Naive thymus-derived CD8-positive, alpha-beta T cell (primary cell): Measurements from ENCODE around the gene ASB4. TPM values are rescaled to one million over a fixed set of nuclear protein-coding genes. Genes with fewer than 3 reads are reported as not detected.

Experiments
- ATAC-seq, 2 donors: fragments of 150-1000 bp; cut with Tn5 transposase in 1 of 2; sonication (Bioruptor Pico), chemical (Tn5 transposase) in 1 of 2; 1 replicate in 1 of 2; 2 replicates in 1 of 2; pipeline ENCODE4 v1.10.0; 2021; ENCODE audit warnings: mild to moderate bottlenecking in 2 of 2, moderate library complexity in 2 of 2
- POLR2A ChIA-PET: fragments of 350-600 bp; sonication (Branson Sonifier 250); formaldehyde crosslinking; loops from one replicate; lab custom pipeline; 2021; ENCODE audit warnings: antibody characterized with exemption; lab: Charles Lee
- DNase-seq, 10 donors: peaks; one replicate each; pipeline versions ENCODE4 v3.0.0 to v3.0.0-alpha.2; 2020 to 2022
- H3K27ac Mint-ChIP-seq, 10 donors: one replicate each; pipeline ENCODE4 v1.8.0; 2020 to 2022; ENCODE audit warnings: mild to moderate bottlenecking in 10 of 10, mixed read lengths in 10 of 10, moderate library complexity in 4 of 10, inconsistent platforms in 1 of 10
- H3K27me3 Mint-ChIP-seq, 5 donors: one replicate each; pipeline ENCODE4 v1.8.0; 2021 to 2022; ENCODE audit warnings: mixed read lengths in 5 of 5
- H3K36me3 Mint-ChIP-seq, 3 donors: one replicate each; pipeline ENCODE4 v1.8.0; 2020 to 2022; ENCODE audit warnings: mixed read lengths in 3 of 3, mild to moderate bottlenecking in 2 of 3, inconsistent platforms in 1 of 3
- H3K4me1 Mint-ChIP-seq, 4 donors: one replicate each; pipeline ENCODE4 v1.8.0; 2021 to 2022; ENCODE audit warnings: mixed read lengths in 4 of 4
- H3K4me3 Mint-ChIP-seq, 10 donors: one replicate each; pipeline ENCODE4 v1.8.0; 2020 to 2022; ENCODE audit warnings: mild to moderate bottlenecking in 10 of 10, mixed read lengths in 10 of 10, moderate library complexity in 6 of 10, inconsistent platforms in 1 of 10
- H3K9me3 Mint-ChIP-seq, 9 donors: one replicate each; pipeline ENCODE4 v1.8.0; 2020 to 2022; ENCODE audit warnings: mixed read lengths in 9 of 9, mild to moderate bottlenecking in 3 of 9, inconsistent platforms in 1 of 9, moderate library complexity in 1 of 9
- polyA plus RNA-seq, 3 donors: library from polyadenylated mRNA; unstranded; fragments of 300-500 nt; fragmentation: Illumina TruSeq; gene quantifications; one replicate each; pipeline ENCODE4 v1.2.3, GENCODE V29; 2021
- total RNA-seq, 8 experiments: library from RNA in 2 of 8; stranded (reverse) in 2 of 8; gene quantifications; one replicate each; pipeline ENCODE4 v1.2.3 and lab custom pipeline; 2021 to 2026

Gene ASB4
- total and polyA plus RNA-seq, 5 experiments from 2014 or later: not detected

DNA sequence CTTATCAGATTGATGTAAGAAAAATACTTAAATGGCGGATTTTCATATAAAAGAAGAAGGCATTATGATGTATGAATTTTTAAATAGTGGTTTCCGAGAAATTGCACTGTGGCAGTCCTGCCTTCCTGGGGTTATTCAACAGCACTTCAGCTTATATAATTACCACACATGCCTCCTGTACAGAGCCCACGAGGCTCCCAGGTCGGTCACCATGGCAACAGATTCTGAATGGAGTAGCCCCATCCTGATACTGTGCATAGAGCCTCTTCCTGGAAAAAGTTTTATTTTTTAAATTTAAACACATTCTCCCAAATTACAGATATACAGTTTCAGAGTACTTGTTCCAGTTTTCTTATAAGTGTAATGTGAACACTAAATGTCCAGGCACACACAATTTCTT lies 15.9 kb upstream of the ASB4 start:
- POLR2A ChIA-PET: no interaction called here
- ATAC-seq (no peak), DNase-seq (no peak)
- H3K27me3 Mint-ChIP-seq: no peaks in the 10 kb centered on the region
- H3K36me3 Mint-ChIP-seq: no peaks in the 10 kb centered on the region
- H3K9me3 Mint-ChIP-seq: no peaks in the 10 kb centered on the region
- peaks cover 4 to 16% (median 15%) of the 10 kb centered on the region in 4 donors for H3K4me1 Mint-ChIP-seq
- H3K4me3 Mint-ChIP-seq: peak overlapping the region in 3 of 10 donors; percentile 25 to 48 (median 43)
- H3K27ac Mint-ChIP-seq: peak overlapping the region in 1 of 10 donors; percentile 43

DNA sequence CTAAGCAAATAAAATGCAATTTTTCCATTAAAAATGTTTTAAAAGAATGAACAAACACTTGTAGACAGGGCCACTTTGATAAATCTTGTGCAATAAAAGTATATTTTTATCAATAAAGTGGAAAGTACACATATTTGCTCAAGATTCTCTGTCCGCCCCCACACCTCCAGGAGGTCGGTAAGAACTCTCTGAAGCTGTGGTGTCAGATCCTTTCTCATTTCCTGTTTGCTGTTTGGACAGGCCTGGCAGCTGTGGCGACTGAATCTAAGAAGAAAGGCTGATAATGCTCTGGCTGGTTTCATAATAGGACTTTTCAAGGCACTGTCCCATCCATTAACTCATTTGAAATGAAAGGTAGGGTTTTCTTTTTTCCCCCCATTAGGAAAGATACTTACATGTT lies 15.3 kb upstream of the ASB4 start:
- peak overlapping the region in 4 of 10 donors; percentile 3 to 48 (median 34) for H3K4me3 Mint-ChIP-seq
- no peaks in the 10 kb centered on the region for H3K27me3 Mint-ChIP-seq
- H3K9me3 Mint-ChIP-seq: no peaks in the 10 kb centered on the region
- ATAC-seq: no peak
- no peaks in the 10 kb centered on the region for H3K36me3 Mint-ChIP-seq
- no peak for DNase-seq
- peak overlapping the region in 5 of 10 donors; percentile 29 to 79 (median 43) for H3K27ac Mint-ChIP-seq
- POLR2A ChIA-PET: no interaction called here
- H3K4me1 Mint-ChIP-seq: peaks cover 4 to 16% (median 15%) of the 10 kb centered on the region in 4 donors

DNA sequence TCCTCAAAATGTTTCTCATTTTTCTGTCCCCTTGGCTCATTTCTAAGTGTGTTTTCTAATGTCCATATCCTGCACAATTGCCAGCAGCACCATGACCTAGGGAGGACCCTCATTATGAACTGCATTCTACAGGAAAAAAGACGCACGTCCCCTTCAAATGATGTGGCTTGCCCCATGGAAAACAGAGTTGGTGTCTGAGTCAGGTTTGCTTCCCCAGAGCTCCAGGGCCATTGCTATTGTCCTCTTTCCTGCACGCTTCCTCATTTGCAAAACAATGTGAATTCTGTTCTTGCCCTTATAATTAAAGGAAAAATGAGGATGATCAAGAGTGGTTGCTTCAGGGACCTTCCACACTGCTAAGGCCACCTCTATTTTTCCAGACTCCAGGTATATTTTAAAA lies 14.7 kb upstream of the ASB4 start:
- Mint-ChIP-seq H3K36me3 (no peaks in the 10 kb centered on the region), H3K27ac (peak overlapping the region in 4 of 10 donors; percentile 3 to 79 (median 18)), H3K9me3 (no peaks in the 10 kb centered on the region), H3K4me1 (peaks cover 4 to 16% (median 15%) of the 10 kb centered on the region in 4 donors), H3K4me3 (no peak overlapping the region), H3K27me3 (no peaks in the 10 kb centered on the region)
- no peak for DNase-seq
- POLR2A ChIA-PET: no interaction called here
- ATAC-seq: no peak

DNA sequence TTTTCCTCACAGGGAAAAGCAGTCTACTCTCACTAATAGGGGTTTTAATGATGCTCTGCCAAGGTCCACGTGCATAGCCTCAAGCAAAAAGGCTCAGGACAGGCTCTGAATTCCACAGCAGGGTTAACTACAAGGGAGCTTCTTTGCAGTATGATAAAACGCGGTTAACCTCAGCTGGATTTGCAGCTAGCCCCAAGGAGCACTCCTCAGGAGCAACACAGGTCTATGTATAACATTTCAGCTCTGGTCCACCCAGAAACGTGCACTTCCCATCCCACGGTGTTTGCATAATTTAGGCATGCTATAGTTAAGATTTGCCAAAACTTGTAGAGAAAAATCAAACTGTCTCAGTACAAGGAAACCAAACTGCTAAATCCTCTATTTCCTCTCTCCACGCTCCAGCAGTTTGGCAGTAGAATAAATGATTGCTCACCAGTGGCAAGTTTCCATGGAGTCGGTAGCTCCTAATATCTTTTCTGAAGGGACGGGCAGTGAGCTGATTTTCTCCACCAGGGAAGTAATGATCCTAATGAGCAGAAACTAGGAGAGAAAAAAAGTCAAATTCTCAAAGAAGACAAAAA lies 13.1 kb upstream of the ASB4 start:
- Mint-ChIP-seq H3K4me1 (peaks cover 4 to 22% (median 15%) of the 10 kb centered on the region in 4 donors), H3K27ac (no peak overlapping the region), H3K9me3 (no peaks in the 10 kb centered on the region), H3K36me3 (no peaks in the 10 kb centered on the region), H3K4me3 (no peak overlapping the region), H3K27me3 (peaks cover 0 to 1% (median 0%) of the 10 kb centered on the region in 5 donors)
- ATAC-seq: no peak
- DNase-seq: no peak
- POLR2A ChIA-PET: no interaction called here

DNA sequence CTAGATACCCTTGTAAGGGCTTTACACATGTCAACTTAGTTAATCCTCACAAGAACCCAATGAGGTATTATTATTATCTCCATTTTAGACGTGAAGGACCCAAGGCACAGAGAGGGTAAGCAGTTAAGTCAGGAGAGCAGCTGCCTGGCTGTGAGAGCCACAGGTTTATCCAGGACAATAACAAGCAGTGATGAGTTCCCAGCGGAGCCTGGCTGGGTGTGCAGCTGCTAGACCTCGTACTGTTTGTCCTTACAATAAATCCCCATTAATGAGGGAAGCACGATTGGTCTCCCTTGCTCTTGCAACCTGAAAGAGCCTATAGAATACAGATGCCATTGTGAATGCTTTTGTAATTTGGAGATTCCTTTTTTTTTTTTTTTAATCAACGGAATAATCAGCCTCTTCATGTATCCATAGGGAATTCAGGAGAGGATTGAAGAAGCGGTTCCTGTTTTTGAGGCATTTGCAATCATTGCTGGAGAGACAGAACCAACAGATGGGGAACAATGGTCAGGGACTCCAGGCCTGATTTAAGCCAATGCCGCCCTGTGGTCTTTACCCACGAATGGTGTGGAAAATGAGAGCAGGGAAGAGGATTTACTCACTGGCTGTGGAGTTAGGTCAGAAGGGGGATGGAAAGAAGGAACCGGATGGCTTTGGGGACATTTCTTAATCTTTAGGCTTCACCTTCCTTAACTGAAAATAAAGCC lies 12.3 kb upstream of the ASB4 start:
- POLR2A ChIA-PET: no interaction called here
- Mint-ChIP-seq H3K9me3 (no peaks in the 10 kb centered on the region), H3K4me1 (peaks cover 4 to 22% (median 15%) of the 10 kb centered on the region in 4 donors), H3K27ac (no peak overlapping the region), H3K27me3 (peaks cover 0 to 3% (median 0%) of the 10 kb centered on the region in 5 donors), H3K4me3 (no peak overlapping the region), H3K36me3 (no peaks in the 10 kb centered on the region)
- DNase-seq (no peak), ATAC-seq (no peak)

DNA sequence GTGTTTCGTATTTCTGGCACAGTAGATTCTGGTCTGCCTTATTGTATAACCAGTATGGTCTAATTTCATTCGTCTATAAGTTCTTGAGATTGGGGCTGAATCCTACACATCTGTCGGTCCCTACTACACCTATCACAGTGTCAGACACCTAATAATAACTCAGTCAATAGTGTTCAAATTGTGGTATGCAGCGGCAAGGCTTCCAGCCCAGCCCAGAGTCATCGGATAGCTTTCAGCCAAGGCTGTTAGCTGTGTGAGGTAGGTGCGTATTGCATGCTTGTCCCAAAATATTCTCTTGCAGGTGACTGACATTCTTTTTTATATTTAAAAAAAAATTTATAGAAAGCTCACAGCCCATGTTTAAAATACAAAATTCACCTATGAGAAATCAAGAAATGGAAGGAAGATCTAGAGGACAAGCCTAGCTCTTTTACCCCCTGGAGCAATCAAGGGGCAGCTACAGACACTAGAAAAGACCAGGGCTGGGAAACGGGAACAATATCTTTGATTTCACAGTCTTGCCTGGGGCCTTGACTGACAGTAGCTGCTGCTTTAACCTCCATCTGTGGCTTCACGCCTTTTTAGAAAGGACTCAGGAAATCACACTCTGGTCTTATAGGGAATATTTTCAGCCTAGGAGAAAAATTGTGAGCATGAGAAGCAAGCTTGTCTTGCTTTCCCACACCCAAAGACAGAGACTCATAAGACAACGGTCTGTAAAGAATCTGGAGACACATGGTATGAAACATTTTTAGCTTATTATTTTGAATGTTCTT lies 9.5 kb upstream of the ASB4 start:
- H3K9me3 Mint-ChIP-seq: no peaks in the 10 kb centered on the region
- peaks cover under 1 to 6% (median under 1%) of the 10 kb centered on the region in 4 donors for H3K4me1 Mint-ChIP-seq
- POLR2A ChIA-PET: no interaction called here
- H3K27me3 Mint-ChIP-seq: peaks cover 0 to 3% (median 0%) of the 10 kb centered on the region in 5 donors
- no peak overlapping the region for H3K4me3 Mint-ChIP-seq
- no peaks in the 10 kb centered on the region for H3K36me3 Mint-ChIP-seq
- DNase-seq (no peak), ATAC-seq (no peak)
- H3K27ac Mint-ChIP-seq: no peak overlapping the region

DNA sequence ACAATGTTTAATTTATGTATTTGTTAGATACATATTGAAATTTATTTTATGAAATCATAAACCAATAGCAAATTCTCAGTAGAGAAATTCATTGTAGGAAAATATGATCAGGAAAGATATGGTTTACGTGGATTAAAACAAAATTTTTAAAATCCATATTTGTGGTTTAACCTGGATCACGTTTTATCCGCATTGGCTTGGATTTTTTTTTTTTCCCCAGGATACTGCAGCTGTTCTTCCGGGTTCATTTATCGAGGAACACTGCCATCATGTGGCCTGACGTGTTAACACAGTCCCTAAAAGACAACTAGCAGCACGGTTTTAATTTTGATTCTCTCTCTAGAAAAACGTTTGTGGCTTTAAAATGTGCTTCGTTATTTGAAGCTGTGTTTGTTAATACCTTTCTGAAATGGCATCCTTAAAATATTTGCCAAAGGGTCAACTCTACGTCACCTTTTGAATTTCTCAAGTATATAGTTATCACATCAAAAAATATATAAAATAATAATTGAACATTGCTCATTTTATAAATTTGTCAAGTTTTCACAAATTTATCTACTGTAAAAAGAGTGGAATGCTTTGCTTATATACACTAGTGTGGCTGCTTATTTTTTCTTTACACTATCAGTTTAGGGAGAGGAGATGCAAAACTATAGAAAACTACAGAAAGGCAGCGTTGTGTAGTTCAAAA lies 8.7 kb upstream of the ASB4 start:
- peaks cover 0 to 6% (median 0%) of the 10 kb centered on the region in 4 donors for H3K4me1 Mint-ChIP-seq
- peaks cover 0 to 3% (median 0%) of the 10 kb centered on the region in 5 donors for H3K27me3 Mint-ChIP-seq
- no peak overlapping the region for H3K27ac Mint-ChIP-seq
- ATAC-seq: peak; percentile 57 to 70
- no peaks in the 10 kb centered on the region for H3K9me3 Mint-ChIP-seq
- DNase-seq: peak; percentile 10 to 69 (median 43)
- no peaks in the 10 kb centered on the region for H3K36me3 Mint-ChIP-seq
- POLR2A ChIA-PET: no interaction called here
- H3K4me3 Mint-ChIP-seq: peak overlapping the region in 3 of 10 donors; percentile 26 to 39 (median 37)

DNA sequence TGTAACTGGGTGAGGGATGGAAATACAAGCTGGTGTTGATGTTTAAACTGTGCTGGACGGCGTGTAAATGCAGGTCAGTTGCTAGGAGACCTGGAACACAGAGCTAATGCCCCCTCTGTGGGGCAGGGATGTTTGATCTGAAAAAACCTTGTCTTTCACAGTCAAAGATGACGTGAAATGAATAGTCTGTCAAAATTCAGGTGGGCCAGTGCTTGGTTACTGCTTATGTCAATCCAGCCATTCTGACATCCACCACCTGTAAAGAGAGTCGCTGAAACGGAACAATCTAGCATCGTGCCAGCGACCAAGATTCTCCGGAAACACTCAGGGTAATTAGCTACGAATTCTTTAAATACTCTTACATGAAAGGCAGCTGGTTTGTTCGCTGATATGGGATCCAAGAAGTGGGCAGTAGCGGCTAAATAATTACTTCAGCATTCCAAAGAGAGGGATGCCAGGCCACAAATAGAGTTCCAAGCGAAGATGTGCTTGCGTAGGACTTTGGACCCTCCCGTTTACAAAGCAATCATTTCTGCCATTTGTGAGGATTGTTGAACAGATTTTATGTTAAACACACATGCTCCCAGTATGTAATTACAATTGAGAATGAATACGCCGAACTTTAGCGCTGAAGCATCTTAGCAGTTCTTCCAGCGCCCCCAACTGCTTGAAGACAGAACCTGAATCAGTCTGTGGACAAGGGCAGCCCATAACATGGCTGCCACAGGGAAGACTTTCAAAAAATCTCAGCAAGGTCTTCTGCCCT lies 7.3 kb upstream of the ASB4 start:
- DNase-seq: no peak
- Mint-ChIP-seq H3K9me3 (no peaks in the 10 kb centered on the region), H3K27ac (no peak overlapping the region), H3K4me1 (peaks cover 0 to 6% (median 0%) of the 10 kb centered on the region in 4 donors), H3K4me3 (no peak overlapping the region), H3K27me3 (peaks cover 0 to 8% (median 3%) of the 10 kb centered on the region in 5 donors), H3K36me3 (no peaks in the 10 kb centered on the region)
- POLR2A ChIA-PET: no interaction called here
- ATAC-seq: no peak

DNA sequence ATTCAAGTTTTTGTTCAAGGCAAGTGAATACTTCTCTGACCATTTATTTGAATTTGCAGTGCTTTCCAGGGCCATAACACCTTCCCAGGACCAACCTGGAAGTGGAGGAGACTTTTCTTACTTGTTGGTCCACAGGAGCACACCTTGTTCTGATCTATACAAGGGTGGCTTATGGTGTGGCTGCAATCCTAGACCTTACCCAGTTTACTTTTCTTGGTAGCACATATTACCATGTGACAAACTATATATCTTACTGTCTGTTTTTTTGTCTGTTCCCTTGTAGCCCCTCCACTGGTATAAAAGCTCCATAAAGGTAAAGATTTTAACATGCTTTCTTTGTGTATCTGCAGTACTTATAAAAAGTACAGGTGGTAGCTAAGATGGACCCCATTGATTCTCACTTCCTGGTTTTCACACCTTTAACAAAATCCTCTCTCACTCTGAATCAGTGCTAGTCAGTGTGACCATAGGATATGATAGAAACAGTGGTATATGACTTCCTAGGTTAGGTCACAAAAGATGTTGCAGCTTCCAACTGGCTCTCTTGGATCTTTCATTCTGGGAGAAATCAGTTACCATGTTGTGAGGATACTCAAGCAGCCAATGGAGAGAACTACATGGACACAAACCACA lies 5.6 kb upstream of the ASB4 start:
- Mint-ChIP-seq H3K4me1 (peaks cover 0 to 6% (median 0%) of the 10 kb centered on the region in 4 donors), H3K27me3 (peaks cover 0 to 9% (median 3%) of the 10 kb centered on the region in 5 donors), H3K4me3 (no peak overlapping the region), H3K27ac (no peak overlapping the region), H3K36me3 (no peaks in the 10 kb centered on the region), H3K9me3 (no peaks in the 10 kb centered on the region)
- ATAC-seq (no peak), DNase-seq (no peak)
- POLR2A ChIA-PET: no interaction called here

DNA sequence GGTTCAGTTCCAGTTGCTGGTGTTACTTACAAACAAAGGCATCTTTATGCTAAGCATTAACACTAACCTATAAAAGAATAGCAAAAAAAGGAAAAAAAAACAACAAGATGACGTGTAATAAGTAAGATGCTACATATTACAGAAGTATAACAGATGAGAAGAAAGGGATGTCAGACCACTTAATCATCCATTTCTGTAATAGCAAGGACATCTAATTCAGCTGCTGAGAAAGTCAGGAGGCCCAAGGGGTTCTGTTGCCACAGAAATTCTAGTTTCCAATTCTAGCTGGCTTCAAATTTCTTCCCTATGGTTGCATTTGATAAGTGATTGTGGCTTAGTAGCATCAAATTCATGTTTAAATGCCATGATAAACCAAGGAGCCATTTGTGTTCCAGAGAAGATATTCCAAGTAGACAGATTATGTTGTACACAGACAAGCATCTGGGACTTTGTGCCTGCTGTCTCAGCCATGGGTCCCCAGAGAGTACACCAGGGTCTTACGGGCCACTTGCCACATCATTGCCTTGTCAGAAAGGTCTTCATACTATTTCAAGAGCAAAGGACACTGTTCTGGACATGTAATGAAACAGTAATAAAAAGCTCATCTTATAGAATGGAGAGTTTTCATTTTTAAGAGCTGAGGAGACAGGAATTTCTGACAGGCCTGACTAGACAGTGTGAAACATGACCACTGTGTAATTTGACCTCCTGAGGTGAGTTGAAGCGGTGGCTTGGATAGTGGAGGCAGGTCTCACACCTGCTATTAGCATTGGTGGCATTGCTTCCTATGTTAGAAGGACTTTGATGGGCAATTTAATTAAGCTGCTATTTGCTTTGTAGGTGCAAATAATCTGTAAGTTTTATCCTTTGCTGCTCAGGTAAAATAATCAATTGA lies 4.2 kb upstream of the ASB4 start:
- Mint-ChIP-seq H3K9me3 (no peaks in the 10 kb centered on the region), H3K27me3 (peaks cover 0 to 9% (median 3%) of the 10 kb centered on the region in 5 donors), H3K27ac (no peak overlapping the region), H3K36me3 (no peaks in the 10 kb centered on the region), H3K4me3 (no peak overlapping the region), H3K4me1 (peaks cover 0 to 5% (median 0%) of the 10 kb centered on the region in 4 donors)
- DNase-seq: no peak
- POLR2A ChIA-PET: no interaction called here
- no peak for ATAC-seq

DNA sequence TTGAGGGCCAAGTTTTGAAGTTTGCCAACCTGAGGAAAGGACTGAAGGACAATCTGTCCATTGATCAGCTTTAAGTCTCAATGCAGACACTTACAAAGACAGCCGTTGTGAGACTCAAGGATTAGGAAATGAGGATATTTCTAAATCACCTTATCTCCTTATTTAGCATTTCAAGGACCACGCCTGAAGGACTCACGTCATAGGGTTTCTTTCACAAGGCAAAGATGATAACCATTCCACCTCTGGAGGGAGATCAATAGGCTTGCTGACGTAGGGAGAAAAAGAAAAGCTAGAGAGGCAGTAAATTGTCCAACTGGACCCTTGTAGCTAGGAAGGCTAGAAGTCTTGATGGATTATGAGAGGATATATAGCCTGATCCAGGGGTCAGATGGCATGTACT lies 3.3 kb upstream of the ASB4 start:
- peaks cover 0 to 9% (median 4%) of the 10 kb centered on the region in 5 donors for H3K27me3 Mint-ChIP-seq
- H3K9me3 Mint-ChIP-seq: no peaks in the 10 kb centered on the region
- no peaks in the 10 kb centered on the region for H3K4me1 Mint-ChIP-seq
- ATAC-seq (no peak), DNase-seq (no peak)
- POLR2A ChIA-PET: no interaction called here
- no peak overlapping the region for H3K27ac Mint-ChIP-seq
- H3K4me3 Mint-ChIP-seq: no peak overlapping the region
- no peaks in the 10 kb centered on the region for H3K36me3 Mint-ChIP-seq
